HepG2 (cell line): ENCODE results near the gene TMEM131. TPM values are rescaled to one million over a fixed set of nuclear protein-coding genes. Genes with fewer than 3 reads are reported as not detected.

Source experiments
- ATAC-seq: fragments of 200-7000 bp; cut with Tn5 transposase; 3 replicates; pipeline ENCODE4 v1.9.1; 2020; ENCODE audit warnings: mild to moderate bottlenecking, moderate library complexity
- BruUV-seq: library from RNA; stranded (reverse); fragments of 400-500 nt; replicated peaks from 2 replicates; lab custom pipeline; 2021; lab: Mats Ljungman, UMichigan
- CTCF ChIA-PET: fragments of 300-600 bp; formaldehyde crosslinking; extraction: SDS; loops from one replicate; lab custom pipeline; 2021; ENCODE audit warnings: low total read pairs, inconsistent platforms, low intra/inter-chr PET ratio; lab: Yijun Ruan, JAX
- POLR2A ChIA-PET: fragments of 350-600 bp; sonication (Branson Sonifier 250); formaldehyde crosslinking; loops from one replicate; lab custom pipeline; 2020; ENCODE audit warnings: antibody characterized with exemption, inconsistent platforms; lab: Yijun Ruan, JAX
- DNase-seq: peaks from one replicate; pipeline ENCODE4 v3.0.0-alpha.2; 2015; ENCODE audit warnings: low spot score
- FAIRE-seq: peaks from 3 replicates; lab custom pipeline; 2011; peaks lifted over from hg19 to GRCh38; lab: Jason Lieb, UNC
- H2AFZ ChIP-seq: one replicate; pipeline ENCODE4 v1.6.1; 2011; ENCODE audit warnings: low read length, inconsistent platforms
- H3K27ac ChIP-seq: fragments of 300-600 bp; 3 replicates; pipeline ENCODE4 v1.8.0; 2011; ENCODE audit warnings: mixed run types, mild to moderate bottlenecking, mixed read lengths, low read length, inconsistent platforms; ENCODE audit not compliant: insufficient read depth; ENCODE audit errors: extremely low read length
- H3K27me3 ChIP-seq, 2 experiments: fragments of 200-600 bp in 1 of 2; 2 replicates in 1 of 2; 3 replicates in 1 of 2; pipeline versions ENCODE4 v1.6.0 to v1.8.0; 2011; ENCODE audit warnings: low read length in 2 of 2, mild to moderate bottlenecking in 2 of 2, moderate library complexity in 2 of 2, inconsistent platforms in 1 of 2; ENCODE audit not compliant: insufficient read depth in 2 of 2, control insufficient read depth in 1 of 2
- H3K36me3 ChIP-seq, 2 experiments: fragments of 200-600 bp in 1 of 2; replicated peaks in 1 of 2; 2 replicates in 1 of 2; 3 replicates in 1 of 2; pipeline versions ENCODE4 v1.5.1 to v1.8.0; 2011; ENCODE audit warnings: low read length in 2 of 2, inconsistent platforms in 1 of 2; ENCODE audit not compliant: insufficient read depth in 2 of 2, control insufficient read depth in 1 of 2
- H3K4me1 ChIP-seq: 2 replicates; pipeline ENCODE4 v1.5.1; 2012; ENCODE audit warnings: low read length, inconsistent platforms; ENCODE audit not compliant: insufficient read depth
- H3K4me2 ChIP-seq: 2 replicates; pipeline ENCODE4 v1.6.0; 2011; ENCODE audit warnings: low read depth, low read length, inconsistent platforms
- H3K4me3 ChIP-seq, 3 experiments: fragments of 200-600 bp in 1 of 3; sonication (generic), shearing (Covaris generic) in 1 of 3; replicated peaks in 1 of 3; 2 replicates each; pipeline ENCODE4 v1.5.1; 2011 to 2016; ENCODE audit warnings: low read length in 3 of 3, inconsistent platforms in 2 of 3, low read depth in 2 of 3, mild to moderate bottlenecking in 2 of 3, control low read depth in 1 of 3, mixed read lengths in 1 of 3; ENCODE audit not compliant: insufficient read depth in 1 of 3
- H3K79me2 ChIP-seq: one replicate; pipeline ENCODE4 v1.6.1; 2011; ENCODE audit warnings: low read length, inconsistent platforms; ENCODE audit not compliant: insufficient read depth
- H3K9ac ChIP-seq: 2 replicates; pipeline ENCODE4 v1.6.0; 2011; ENCODE audit warnings: mild to moderate bottlenecking, low read depth, low read length, inconsistent platforms; ENCODE audit not compliant: insufficient read depth
- H3K9me3 ChIP-seq: 2 replicates; pipeline ENCODE4 v1.5.1; 2012; ENCODE audit warnings: mild to moderate bottlenecking, low read length
- H4K20me1 ChIP-seq: 2 replicates; pipeline ENCODE4 v1.6.0; 2011; ENCODE audit warnings: inconsistent platforms, mild to moderate bottlenecking, low read length, moderate library complexity; ENCODE audit not compliant: insufficient read depth
- FOXA3 ChIP-seq: IDR thresholded peaks from 2 replicates; pipeline ENCODE4 v1.6.1; 2016; ENCODE audit warnings: missing genetic modification reagents, missing compliant biosample characterization
- HMG20B ChIP-seq: conservative IDR thresholded peaks from 2 replicates; pipeline ENCODE4 v1.6.1; 2016; ENCODE audit warnings: missing genetic modification reagents, missing compliant biosample characterization
- MED13 ChIP-seq: sonication (generic); formaldehyde crosslinking; IDR thresholded peaks from 2 replicates; pipeline ENCODE4 v1.5.0; 2020; ENCODE audit warnings: missing genetic modification reagents
- NR2F6 ChIP-seq, 2 experiments: IDR thresholded peaks; 2 replicates each; pipeline ENCODE4 v1.6.1; 2016; ENCODE audit warnings: antibody characterized with exemption in 1 of 2, mild to moderate bottlenecking in 1 of 2
- RBAK ChIP-seq: sonication (generic); formaldehyde crosslinking; IDR thresholded peaks from 2 replicates; pipeline ENCODE4 v1.5.1; 2020; ENCODE audit warnings: mild to moderate bottlenecking, missing genetic modification reagents
- SIN3A ChIP-seq: IDR thresholded peaks from 2 replicates; pipeline ENCODE4 v1.6.1; 2011; ENCODE audit warnings: low read depth, mild to moderate bottlenecking, control low read depth, low read length, borderline replicate concordance
- TEAD3 ChIP-seq: optimal IDR thresholded peaks from 2 replicates; pipeline ENCODE3; 2016; ENCODE audit warnings: borderline replicate concordance
- TSC22D2 ChIP-seq: sonication (generic); formaldehyde crosslinking; IDR thresholded peaks from 2 replicates; pipeline ENCODE4 v1.5.1; 2020; ENCODE audit warnings: missing genetic modification reagents, mild to moderate bottlenecking, borderline replicate concordance
- YEATS2 ChIP-seq: sonication (generic); formaldehyde crosslinking; IDR thresholded peaks from 2 replicates; pipeline ENCODE4 v1.4.0; 2020; ENCODE audit warnings: missing genetic modification reagents, borderline replicate concordance
- ZNF354B ChIP-seq: sonication (generic); formaldehyde crosslinking; IDR thresholded peaks from 2 replicates; pipeline ENCODE4 v1.8.0; 2022; ENCODE audit warnings: mild to moderate bottlenecking, missing genetic modification reagents
- ZNF749 ChIP-seq: sonication (generic); formaldehyde crosslinking; IDR thresholded peaks from 2 replicates; pipeline ENCODE4 v1.8.0; 2022; ENCODE audit warnings: mild to moderate bottlenecking, missing genetic modification reagents, moderate library complexity, borderline replicate concordance
- WGBS: methylation state at CpG from one replicate; pipeline ENCODE4 v1.1.6; 2017; ENCODE audit warnings: low lambda C conversion rate; 5-methylcytosine and 5-hydroxymethylcytosine counted together
- in situ Hi-C: cut with HindIII; loops from 2 replicates; pipeline ENCODE4 v1.10.0; 2017; ENCODE audit warnings: low pct_unique_long_range_greater_than_20kb; ENCODE audit not compliant: extremely low pct_ligation_motif_present
- intact Hi-C: fragments of 100-400 bp; cut with micrococcal nuclease; formaldehyde crosslinking; loops from one replicate; pipeline ENCODE4 v1.10.0; 2022; ENCODE audit not compliant: unreplicated experiment
- polyA plus RNA-seq, 8 experiments: library from polyadenylated mRNA; depleted of rRNA in 3 of 8; stranded (reverse) in 7 of 8; unstranded in 1 of 8; fragments of >200 nt; fragmentation: Illumina TruSeq in 4 of 8; extraction: Trizol in 4 of 8; gene quantifications; 2 replicates each; pipeline versions ENCODE4 v1.2.1 to v1.2.3, GENCODE V29; 2011 to 2016; ENCODE audit warnings: low read depth in 4 of 8, missing spikeins in 1 of 8, mixed read lengths in 1 of 8; ENCODE audit not compliant: insufficient read depth in 1 of 8
- total RNA-seq, 5 experiments: library from RNA; depleted of rRNA; stranded (reverse); fragments of >200 nt; fragmentation: Illumina TruSeq; extraction: Trizol; gene quantifications; 2 replicates each; pipeline ENCODE4 v1.2.3, GENCODE V29; 2016; ENCODE audit warnings: low read depth in 1 of 5
- TF ChIP-seq, protein P1 (sequence below): sonication (generic); formaldehyde crosslinking; IDR thresholded peaks from 2 replicates; pipeline ENCODE4 v1.5.1; 2020; ENCODE audit warnings: missing genetic modification reagents, mild to moderate bottlenecking, borderline replicate concordance
- TF ChIP-seq, protein P2 (sequence below): sonication (generic); formaldehyde crosslinking; IDR thresholded peaks from 2 replicates; pipeline ENCODE4 v1.4.0; 2020; ENCODE audit warnings: missing genetic modification reagents
- TF ChIP-seq, protein P3 (sequence below): sonication (generic); formaldehyde crosslinking; IDR thresholded peaks from 2 replicates; pipeline ENCODE4 v1.9.0; 2022; ENCODE audit warnings: low read depth, missing genetic modification reagents

The TMEM131 gene
- total and polyA plus RNA-seq, 2 of the 13 experiments (the other 11 are each of a cell fraction or from before 2014, with no cell fraction given): 17.9 to 19.5 TPM

DNA sequence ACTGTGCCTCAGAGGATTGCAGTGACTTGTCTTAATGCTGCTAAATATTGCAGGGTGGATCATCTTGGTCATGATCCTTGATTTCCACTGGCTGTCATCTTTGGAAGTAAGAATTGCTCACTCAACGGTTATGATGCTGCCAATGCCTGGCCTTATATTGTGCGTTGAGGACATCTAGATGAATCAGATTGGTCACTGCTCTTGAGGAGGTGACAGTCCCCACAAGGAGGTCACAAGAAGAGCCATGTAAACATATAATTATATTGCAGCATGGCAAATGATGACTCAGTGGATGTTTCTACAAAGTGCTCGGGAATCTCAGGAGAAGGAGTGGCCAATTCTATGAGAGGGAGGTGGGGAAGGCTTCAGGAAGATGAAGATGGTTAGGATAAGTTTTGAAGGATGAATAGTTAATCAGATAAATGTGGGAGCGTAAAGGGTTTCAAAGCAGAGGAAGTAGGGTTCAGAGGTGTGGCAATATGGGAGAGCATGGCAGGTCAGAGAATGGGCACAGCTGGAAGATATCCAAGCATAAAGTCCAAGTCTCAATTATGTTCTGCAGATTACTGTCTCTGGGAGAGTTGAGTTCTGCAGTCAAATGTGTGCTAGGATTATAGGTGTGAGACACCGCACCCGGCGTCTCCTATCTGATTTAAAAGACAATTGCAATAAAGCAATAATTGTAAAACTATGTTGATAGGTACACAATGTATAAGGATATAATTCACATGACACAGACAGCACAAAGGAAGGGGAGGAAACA is 21.3 kb upstream of the TMEM131 start:
- peaks cover 20% of the 10 kb centered on the region for H3K4me1 ChIP-seq
- 29% methylated on average over 7 of the region's 7 CpGs for WGBS
- ChIA-PET POLR2A (no interaction called here), CTCF (no interaction called here)
- no peaks in the 10 kb centered on the region for H3K27me3 ChIP-seq
- no peak overlapping the region for H3K4me3 ChIP-seq
- H3K36me3 ChIP-seq: no peaks in the 10 kb centered on the region
- no peaks in the 10 kb centered on the region for H3K79me2 ChIP-seq
- FAIRE-seq (no peak), DNase-seq (no peak), ATAC-seq (no peak)
- BruUV-seq: no TSS peak
- in situ Hi-C loops (no loop called here), intact Hi-C loops (no loop called here)
- H4K20me1 ChIP-seq: no peaks in the 10 kb centered on the region
- H3K9me3 ChIP-seq: no peaks in the 10 kb centered on the region
- H3K4me2 ChIP-seq: no peak overlapping the region
- no peak overlapping the region for H2AFZ ChIP-seq
- H3K27ac ChIP-seq: no peak overlapping the region
- TF ChIP-seq SIN3A: no peak
- TF ChIP-seq, protein P1, sequence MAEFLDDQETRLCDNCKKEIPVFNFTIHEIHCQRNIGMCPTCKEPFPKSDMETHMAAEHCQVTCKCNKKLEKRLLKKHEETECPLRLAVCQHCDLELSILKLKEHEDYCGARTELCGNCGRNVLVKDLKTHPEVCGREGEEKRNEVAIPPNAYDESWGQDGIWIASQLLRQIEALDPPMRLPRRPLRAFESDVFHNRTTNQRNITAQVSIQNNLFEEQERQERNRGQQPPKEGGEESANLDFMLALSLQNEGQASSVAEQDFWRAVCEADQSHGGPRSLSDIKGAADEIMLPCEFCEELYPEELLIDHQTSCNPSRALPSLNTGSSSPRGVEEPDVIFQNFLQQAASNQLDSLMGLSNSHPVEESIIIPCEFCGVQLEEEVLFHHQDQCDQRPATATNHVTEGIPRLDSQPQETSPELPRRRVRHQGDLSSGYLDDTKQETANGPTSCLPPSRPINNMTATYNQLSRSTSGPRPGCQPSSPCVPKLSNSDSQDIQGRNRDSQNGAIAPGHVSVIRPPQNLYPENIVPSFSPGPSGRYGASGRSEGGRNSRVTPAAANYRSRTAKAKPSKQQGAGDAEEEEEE (CRISPR knock-in tag): no peak
- TF ChIP-seq, protein P2, sequence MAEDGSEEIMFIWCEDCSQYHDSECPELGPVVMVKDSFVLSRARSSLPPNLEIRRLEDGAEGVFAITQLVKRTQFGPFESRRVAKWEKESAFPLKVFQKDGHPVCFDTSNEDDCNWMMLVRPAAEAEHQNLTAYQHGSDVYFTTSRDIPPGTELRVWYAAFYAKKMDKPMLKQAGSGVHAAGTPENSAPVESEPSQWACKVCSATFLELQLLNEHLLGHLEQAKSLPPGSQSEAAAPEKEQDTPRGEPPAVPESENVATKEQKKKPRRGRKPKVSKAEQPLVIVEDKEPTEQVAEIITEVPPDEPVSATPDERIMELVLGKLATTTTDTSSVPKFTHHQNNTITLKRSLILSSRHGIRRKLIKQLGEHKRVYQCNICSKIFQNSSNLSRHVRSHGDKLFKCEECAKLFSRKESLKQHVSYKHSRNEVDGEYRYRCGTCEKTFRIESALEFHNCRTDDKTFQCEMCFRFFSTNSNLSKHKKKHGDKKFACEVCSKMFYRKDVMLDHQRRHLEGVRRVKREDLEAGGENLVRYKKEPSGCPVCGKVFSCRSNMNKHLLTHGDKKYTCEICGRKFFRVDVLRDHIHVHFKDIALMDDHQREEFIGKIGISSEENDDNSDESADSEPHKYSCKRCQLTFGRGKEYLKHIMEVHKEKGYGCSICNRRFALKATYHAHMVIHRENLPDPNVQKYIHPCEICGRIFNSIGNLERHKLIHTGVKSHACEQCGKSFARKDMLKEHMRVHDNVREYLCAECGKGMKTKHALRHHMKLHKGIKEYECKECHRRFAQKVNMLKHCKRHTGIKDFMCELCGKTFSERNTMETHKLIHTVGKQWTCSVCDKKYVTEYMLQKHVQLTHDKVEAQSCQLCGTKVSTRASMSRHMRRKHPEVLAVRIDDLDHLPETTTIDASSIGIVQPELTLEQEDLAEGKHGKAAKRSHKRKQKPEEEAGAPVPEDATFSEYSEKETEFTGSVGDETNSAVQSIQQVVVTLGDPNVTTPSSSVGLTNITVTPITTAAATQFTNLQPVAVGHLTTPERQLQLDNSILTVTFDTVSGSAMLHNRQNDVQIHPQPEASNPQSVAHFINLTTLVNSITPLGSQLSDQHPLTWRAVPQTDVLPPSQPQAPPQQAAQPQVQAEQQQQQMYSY (CRISPR knock-in tag): no peak
- no peak for TF ChIP-seq FOXA3 (CRISPR knock-in tag)
- no peak for TF ChIP-seq TEAD3 (CRISPR knock-in tag)
- no peak for TF ChIP-seq NR2F6 (IDR thresholded peaks at IDR 0.05)
- no peak for TF ChIP-seq NR2F6 (CRISPR knock-in tag; IDR thresholded peaks at IDR 0.05)
- no peak for TF ChIP-seq ZNF354B (CRISPR knock-in tag)
- TF ChIP-seq, protein P3, sequence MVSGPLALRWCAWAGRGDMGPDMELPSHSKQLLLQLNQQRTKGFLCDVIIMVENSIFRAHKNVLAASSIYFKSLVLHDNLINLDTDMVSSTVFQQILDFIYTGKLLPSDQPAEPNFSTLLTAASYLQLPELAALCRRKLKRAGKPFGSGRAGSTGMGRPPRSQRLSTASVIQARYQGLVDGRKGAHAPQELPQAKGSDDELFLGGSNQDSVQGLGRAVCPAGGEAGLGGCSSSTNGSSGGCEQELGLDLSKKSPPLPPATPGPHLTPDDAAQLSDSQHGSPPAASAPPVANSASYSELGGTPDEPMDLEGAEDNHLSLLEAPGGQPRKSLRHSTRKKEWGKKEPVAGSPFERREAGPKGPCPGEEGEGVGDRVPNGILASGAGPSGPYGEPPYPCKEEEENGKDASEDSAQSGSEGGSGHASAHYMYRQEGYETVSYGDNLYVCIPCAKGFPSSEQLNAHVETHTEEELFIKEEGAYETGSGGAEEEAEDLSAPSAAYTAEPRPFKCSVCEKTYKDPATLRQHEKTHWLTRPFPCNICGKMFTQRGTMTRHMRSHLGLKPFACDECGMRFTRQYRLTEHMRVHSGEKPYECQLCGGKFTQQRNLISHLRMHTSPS: no peak
- TF ChIP-seq MED13: no peak
- TF ChIP-seq ZNF749 (CRISPR knock-in tag): no peak
- no peak for TF ChIP-seq TSC22D2 (CRISPR knock-in tag)
- TF ChIP-seq RBAK (CRISPR knock-in tag): no peak
- TF ChIP-seq HMG20B: no peak
- TF ChIP-seq YEATS2 (CRISPR knock-in tag): no peak
- H3K9ac ChIP-seq: no peak overlapping the region
